ENCODE results near the gene MYOM1. TPM values are rescaled to one million over a fixed set of nuclear protein-coding genes. Genes with fewer than 3 reads are reported as not detected.

Gene MYOM1
- total RNA-seq, 2 experiments from 2014 or later = 1.0 to 1.3 TPM

DNA sequence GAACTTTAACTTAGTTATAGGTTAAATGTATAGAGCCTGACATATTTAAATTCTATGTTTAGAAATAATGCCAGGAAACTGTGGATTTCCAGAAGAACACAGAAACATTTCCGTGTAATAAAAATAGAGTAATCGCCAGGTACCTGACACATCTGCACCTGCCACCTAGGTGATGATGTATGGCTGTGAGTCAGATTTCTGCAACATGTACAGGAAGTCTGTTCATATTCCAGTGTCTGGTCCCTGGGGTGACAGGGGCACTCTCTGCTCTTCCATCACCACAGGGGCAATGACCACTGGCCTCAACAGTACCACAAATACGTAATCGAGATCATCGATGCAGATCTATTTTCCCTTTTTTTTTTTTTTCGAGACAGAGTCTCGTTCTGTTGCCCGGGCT is 105.7 kb downstream of the MYOM1 start:
- TF ChIP-seq, protein P1, sequence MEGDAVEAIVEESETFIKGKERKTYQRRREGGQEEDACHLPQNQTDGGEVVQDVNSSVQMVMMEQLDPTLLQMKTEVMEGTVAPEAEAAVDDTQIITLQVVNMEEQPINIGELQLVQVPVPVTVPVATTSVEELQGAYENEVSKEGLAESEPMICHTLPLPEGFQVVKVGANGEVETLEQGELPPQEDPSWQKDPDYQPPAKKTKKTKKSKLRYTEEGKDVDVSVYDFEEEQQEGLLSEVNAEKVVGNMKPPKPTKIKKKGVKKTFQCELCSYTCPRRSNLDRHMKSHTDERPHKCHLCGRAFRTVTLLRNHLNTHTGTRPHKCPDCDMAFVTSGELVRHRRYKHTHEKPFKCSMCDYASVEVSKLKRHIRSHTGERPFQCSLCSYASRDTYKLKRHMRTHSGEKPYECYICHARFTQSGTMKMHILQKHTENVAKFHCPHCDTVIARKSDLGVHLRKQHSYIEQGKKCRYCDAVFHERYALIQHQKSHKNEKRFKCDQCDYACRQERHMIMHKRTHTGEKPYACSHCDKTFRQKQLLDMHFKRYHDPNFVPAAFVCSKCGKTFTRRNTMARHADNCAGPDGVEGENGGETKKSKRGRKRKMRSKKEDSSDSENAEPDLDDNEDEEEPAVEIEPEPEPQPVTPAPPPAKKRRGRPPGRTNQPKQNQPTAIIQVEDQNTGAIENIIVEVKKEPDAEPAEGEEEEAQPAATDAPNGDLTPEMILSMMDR (IDR thresholded peaks at IDR 0.05) = no peak
- Mint-ChIP-seq H3K9me3 (no peaks in the 10 kb centered on the region), H3K27ac (no peak overlapping the region), H3K27me3 (no peaks in the 10 kb centered on the region), H3K4me3 (no peak overlapping the region), H3K4me1 (ENCODE audit: low read depth) (no peaks in the 10 kb centered on the region), H3K36me3 (ENCODE audit: low read depth) (no peaks in the 10 kb centered on the region)
- DNase-seq = no peak
- POLR2A ChIA-PET = no interaction called here
- CTCF ChIA-PET = interaction anchor here (1.8 to 9.0 kb wide), 2 partner anchors 15 to 120 kb away, joined by 5 to 66 read pairs; no protein-coding TSS in a partner anchor
- no peak for ATAC-seq
- intact Hi-C loops (cut with micrococcal nuclease) = no loop called here

DNA sequence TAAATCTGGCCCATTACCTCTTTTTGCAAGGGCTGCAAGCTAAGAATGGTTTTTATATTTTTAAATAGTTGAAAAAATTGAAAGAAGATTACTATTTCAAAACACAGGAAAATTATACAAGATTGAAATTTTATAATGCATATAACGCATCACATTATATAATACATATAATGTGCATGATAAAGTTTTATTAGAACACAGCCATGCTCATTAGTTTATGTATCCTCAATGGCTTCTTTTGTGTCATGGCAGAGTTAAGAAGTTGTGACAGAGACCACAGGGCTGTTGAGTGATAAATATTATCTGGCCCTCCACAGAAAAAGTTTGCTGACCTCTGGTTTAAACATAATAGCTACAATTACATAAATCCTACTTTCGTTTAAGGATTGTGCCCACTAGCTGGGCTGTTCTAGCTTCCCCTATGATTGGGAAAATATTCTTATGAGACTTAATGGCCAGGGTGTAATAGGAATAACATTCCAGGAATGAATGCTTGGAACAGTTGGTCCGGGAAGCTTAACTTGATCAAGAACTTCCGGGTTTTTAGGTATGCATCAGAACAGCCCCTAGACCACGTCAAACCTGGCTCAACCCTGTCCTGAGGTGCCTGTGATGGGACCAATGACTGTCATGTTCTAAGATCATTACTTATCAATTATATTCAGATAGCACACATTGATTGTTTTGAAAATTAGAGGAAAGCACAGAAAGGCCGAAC is 108.1 kb downstream of the MYOM1 start:
- no peaks in the 10 kb centered on the region for H3K4me1 Mint-ChIP-seq (ENCODE audit: low read depth)
- intact Hi-C loops (cut with micrococcal nuclease) = no loop called here
- H3K4me3 Mint-ChIP-seq = no peak overlapping the region
- TF ChIP-seq, protein P1 (IDR thresholded peaks at IDR 0.05) = no peak
- no peak for ATAC-seq
- no peak for DNase-seq
- POLR2A ChIA-PET = no interaction called here
- no peaks in the 10 kb centered on the region for H3K27me3 Mint-ChIP-seq
- H3K27ac Mint-ChIP-seq = no peak overlapping the region
- CTCF ChIA-PET = interaction anchor here (1.0 to 9.0 kb wide), 2 partner anchors 17 to 19 kb away, joined by 3 to 66 read pairs; no protein-coding TSS in a partner anchor
- no peaks in the 10 kb centered on the region for H3K36me3 Mint-ChIP-seq (ENCODE audit: low read depth)
- H3K9me3 Mint-ChIP-seq = no peaks in the 10 kb centered on the region

DNA sequence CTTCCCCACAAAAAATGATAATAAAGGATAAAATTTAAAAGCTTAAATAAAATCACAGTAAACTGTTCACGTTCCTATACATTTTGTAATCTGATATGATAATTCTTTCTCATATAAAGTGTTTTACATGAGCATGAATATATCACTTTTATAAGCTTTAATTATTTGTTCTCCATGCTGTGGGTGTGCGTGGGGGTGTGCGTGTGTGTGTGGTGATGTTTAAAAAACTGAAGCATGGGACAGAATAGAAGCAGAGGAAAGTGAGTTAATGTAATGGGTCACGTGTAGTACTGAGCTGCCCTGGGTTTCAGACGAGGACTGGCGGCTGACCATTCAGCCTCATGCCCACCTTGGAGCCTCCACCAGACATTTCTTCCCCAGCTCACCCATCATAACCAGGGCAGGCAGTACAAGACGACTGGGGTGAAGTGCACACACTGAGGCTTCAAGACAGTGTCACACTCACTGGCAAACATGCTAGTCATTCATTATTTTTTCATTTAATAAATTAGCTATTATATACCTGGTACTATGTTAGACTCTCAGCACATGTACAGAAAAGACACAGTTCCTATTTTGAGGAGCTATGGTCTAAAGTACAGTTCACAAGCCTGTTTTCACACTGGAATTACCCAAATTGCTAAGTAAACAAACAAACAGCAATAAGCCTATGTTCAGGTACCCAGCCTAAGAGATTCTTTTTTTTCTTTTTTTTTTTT is 109.6 kb downstream of the MYOM1 start:
- no peak for ATAC-seq
- TF ChIP-seq, protein P1 (IDR thresholded peaks at IDR 0.05) = no peak
- Mint-ChIP-seq H3K27ac (no peak overlapping the region), H3K27me3 (no peaks in the 10 kb centered on the region), H3K36me3 (ENCODE audit: low read depth) (no peaks in the 10 kb centered on the region), H3K4me1 (ENCODE audit: low read depth) (no peaks in the 10 kb centered on the region), H3K9me3 (no peaks in the 10 kb centered on the region), H3K4me3 (no peak overlapping the region)
- no peak for DNase-seq
- intact Hi-C loops (cut with micrococcal nuclease) = no loop called here
- CTCF ChIA-PET = interaction anchor here (1.5 to 9.0 kb wide), 2 partner anchors 19 to 48 kb away, joined by 3 to 66 read pairs; no protein-coding TSS in a partner anchor
- POLR2A ChIA-PET = no interaction called here

DNA sequence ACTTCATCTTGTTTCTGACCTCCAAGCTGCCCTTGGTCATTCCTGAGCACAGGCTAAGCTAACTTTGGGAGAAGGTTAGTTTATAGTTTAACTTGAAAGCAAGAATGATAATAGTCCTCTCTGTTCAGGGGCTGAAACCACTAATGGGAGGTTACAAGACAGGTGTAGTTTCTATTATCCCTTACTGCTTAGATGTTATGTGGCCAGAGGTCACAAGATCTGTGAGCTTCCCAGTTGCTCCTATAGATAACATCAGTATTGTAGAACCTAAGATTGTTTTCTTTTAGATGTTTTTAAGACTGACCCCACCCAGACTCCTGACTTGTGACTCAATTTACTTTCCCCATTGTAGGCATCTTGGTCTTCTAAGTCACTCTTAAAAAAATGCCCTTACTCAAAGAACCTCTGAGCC is 112.0 kb downstream of the MYOM1 start:
- ATAC-seq = no peak
- Mint-ChIP-seq H3K36me3 (ENCODE audit: low read depth) (no peaks in the 10 kb centered on the region), H3K27me3 (no peaks in the 10 kb centered on the region), H3K4me3 (no peak overlapping the region), H3K4me1 (ENCODE audit: low read depth) (no peaks in the 10 kb centered on the region), H3K27ac (no peak overlapping the region), H3K9me3 (no peaks in the 10 kb centered on the region)
- intact Hi-C loops (cut with micrococcal nuclease) = no loop called here
- POLR2A ChIA-PET = no interaction called here
- TF ChIP-seq, protein P1 (IDR thresholded peaks at IDR 0.05) = no peak
- CTCF ChIA-PET = interaction anchor here (1.4 to 1.8 kb wide), 2 partner anchors 21 to 45 kb away, joined by 3 to 6 read pairs; no protein-coding TSS in a partner anchor
- no peak for DNase-seq
